Kidney (tissue), 14 donors: ENCODE results near the gene NR1H2. TPM values are rescaled to one million over a fixed set of nuclear protein-coding genes. Genes with fewer than 3 reads are reported as not detected.
A peak's percentile ranks its signal among the peaks of the same experiment; 100 is the strongest.

ENCODE experiments used
- DNase-seq, 5 donors: peaks; one replicate each; pipeline ENCODE4 v3.0.0-alpha.2; 2013 to 2020
- FAIRE-seq: peaks from 2 replicates; lab custom pipeline; 2012; peaks lifted over from hg19 to GRCh38; lab: Jason Lieb, UNC
- H3K27ac ChIP-seq, 2 donors: one replicate each; pipeline ENCODE4 v1.7.0; 2013; ENCODE audit warnings: low read depth in 2 of 2, low read length in 2 of 2, inconsistent platforms in 1 of 2
- H3K27me3 ChIP-seq: one replicate; pipeline ENCODE4 v1.7.1; 2013; ENCODE audit warnings: low read length, inconsistent platforms; ENCODE audit not compliant: control insufficient read depth, insufficient read depth
- H3K36me3 ChIP-seq, 3 donors: one replicate each; pipeline versions ENCODE4 v1.7.0 to v1.7.1; 2013; ENCODE audit warnings: low read length in 3 of 3, control low read depth in 1 of 3, inconsistent platforms in 1 of 3; ENCODE audit not compliant: insufficient read depth in 3 of 3, control insufficient read depth in 2 of 3
- H3K4me1 ChIP-seq, 3 donors: one replicate each; pipeline versions ENCODE4 v1.7.0 to v1.7.1; 2013; ENCODE audit warnings: low read length in 3 of 3, inconsistent platforms in 1 of 3, low read depth in 1 of 3; ENCODE audit not compliant: control insufficient read depth in 2 of 3, insufficient read depth in 2 of 3
- H3K4me3 ChIP-seq, 3 donors: one replicate each; pipeline versions ENCODE4 v1.7.0 to v1.8.1; 2013; ENCODE audit warnings: low read length in 3 of 3, control low read depth in 1 of 3, inconsistent platforms in 1 of 3
- H3K9ac ChIP-seq, 3 donors: one replicate each; pipeline versions ENCODE4 v1.7.0 to v1.7.1; 2013; ENCODE audit warnings: low read length in 3 of 3, control low read depth in 1 of 3, inconsistent platforms in 1 of 3
- H3K9me3 ChIP-seq, 3 donors: one replicate each; pipeline versions ENCODE4 v1.7.0 to v1.7.1; 2013; ENCODE audit warnings: low read length in 3 of 3, control low read depth in 1 of 3, inconsistent platforms in 1 of 3; ENCODE audit not compliant: control insufficient read depth in 2 of 3, insufficient read depth in 1 of 3
- intact Hi-C: fragments of 100-400 bp; cut with DNase I; formaldehyde crosslinking; loops from one replicate; pipeline ENCODE4 v1.11.1; 2022
- polyA plus RNA-seq: library from polyadenylated mRNA; stranded (reverse); fragments of 350-450 nt; fragmentation: Illumina TruSeq; extraction: RNeasy Lipid Tissue Mini Kit (QIAGEN cat#74804); gene quantifications from one replicate; pipeline ENCODE4 v1.2.3, GENCODE V29; 2014; ENCODE audit warnings: low read depth, low replicate concordance; ENCODE audit not compliant: insufficient read depth
- total RNA-seq: library from RNA; stranded (reverse); fragmentation: NEBNext Ultra II Directional; extraction: Animal tissue kit (Norgen Biotek cat#: 25700); gene quantifications from one replicate; pipeline ENCODE4 v1.2.1, GENCODE V29; 2021
- TF ChIP-seq, protein P1 (sequence below): IDR thresholded peaks from 3 replicates; pipeline ENCODE4 v1.5.1; 2012; ENCODE audit warnings: mild to moderate bottlenecking, moderate library complexity, borderline replicate concordance; ENCODE audit not compliant: insufficient read depth; ENCODE audit errors: extremely low read depth
- donor health status: control.
- donor health status: control.
- donor health status: control.
- donor health status: control.
- donor health status: control.
- donor health status: DM: yes; HTN: yes; CAD: no.
- donor health status: Normal renal cell carcinoma (clear cell type).

The NR1H2 gene
- total and polyA plus RNA-seq, 2 donors from 2014 or later: 59.7 to 80.4 TPM

DNA sequence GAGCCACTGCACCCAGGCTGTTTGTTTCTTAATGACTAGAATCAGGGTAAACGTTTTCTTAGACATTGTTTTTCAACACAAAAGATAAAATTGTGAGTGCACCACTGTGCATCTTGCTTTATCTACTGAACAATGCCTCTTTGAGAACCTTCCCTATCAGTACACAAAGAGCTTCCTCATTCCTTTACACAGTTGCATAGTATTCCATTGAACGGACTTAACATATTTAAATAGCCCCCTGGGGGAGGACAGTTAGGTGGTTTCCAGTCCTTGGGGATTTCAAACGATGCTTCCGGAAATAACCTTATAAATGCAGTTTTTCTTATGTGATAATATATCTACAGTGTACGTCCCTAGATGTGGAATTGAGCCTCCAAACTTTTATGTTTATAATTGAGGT, 16.5 kb downstream of the NR1H2 start:
- TF ChIP-seq, protein P1, sequence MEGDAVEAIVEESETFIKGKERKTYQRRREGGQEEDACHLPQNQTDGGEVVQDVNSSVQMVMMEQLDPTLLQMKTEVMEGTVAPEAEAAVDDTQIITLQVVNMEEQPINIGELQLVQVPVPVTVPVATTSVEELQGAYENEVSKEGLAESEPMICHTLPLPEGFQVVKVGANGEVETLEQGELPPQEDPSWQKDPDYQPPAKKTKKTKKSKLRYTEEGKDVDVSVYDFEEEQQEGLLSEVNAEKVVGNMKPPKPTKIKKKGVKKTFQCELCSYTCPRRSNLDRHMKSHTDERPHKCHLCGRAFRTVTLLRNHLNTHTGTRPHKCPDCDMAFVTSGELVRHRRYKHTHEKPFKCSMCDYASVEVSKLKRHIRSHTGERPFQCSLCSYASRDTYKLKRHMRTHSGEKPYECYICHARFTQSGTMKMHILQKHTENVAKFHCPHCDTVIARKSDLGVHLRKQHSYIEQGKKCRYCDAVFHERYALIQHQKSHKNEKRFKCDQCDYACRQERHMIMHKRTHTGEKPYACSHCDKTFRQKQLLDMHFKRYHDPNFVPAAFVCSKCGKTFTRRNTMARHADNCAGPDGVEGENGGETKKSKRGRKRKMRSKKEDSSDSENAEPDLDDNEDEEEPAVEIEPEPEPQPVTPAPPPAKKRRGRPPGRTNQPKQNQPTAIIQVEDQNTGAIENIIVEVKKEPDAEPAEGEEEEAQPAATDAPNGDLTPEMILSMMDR: no peak
- no peak for FAIRE-seq
- no peaks in the 10 kb centered on the region for H3K36me3 ChIP-seq
- no peak overlapping the region for H3K4me3 ChIP-seq
- no peaks in the 10 kb centered on the region for H3K27me3 ChIP-seq
- H3K27ac ChIP-seq: no peak overlapping the region
- no peaks in the 10 kb centered on the region for H3K9me3 ChIP-seq
- DNase-seq: no peak
- H3K9ac ChIP-seq: no peak overlapping the region
- no peaks in the 10 kb centered on the region for H3K4me1 ChIP-seq
- intact Hi-C loops: no loop called here

DNA sequence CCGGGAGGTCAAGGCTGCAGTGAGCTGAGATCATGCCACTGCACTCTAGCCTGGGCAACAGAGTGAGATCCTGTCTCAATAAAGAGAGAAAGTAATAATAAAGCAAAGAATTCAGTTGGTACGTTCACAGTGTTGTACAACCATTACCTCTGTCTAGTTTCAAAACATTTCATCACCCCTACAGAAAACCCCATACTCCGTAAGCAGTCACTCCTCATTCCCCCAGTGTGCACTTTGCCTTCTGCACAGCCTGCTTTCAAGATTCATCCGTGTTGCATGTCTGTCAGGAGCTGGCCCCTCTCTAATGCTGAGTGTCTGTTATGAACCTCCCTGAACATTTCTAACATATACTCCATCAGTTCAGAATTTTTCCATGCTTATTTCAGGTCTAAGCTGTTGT, 17.3 kb downstream of the NR1H2 start:
- no peaks in the 10 kb centered on the region for H3K4me1 ChIP-seq
- H3K9me3 ChIP-seq: no peaks in the 10 kb centered on the region
- no peak overlapping the region for H3K27ac ChIP-seq

DNA sequence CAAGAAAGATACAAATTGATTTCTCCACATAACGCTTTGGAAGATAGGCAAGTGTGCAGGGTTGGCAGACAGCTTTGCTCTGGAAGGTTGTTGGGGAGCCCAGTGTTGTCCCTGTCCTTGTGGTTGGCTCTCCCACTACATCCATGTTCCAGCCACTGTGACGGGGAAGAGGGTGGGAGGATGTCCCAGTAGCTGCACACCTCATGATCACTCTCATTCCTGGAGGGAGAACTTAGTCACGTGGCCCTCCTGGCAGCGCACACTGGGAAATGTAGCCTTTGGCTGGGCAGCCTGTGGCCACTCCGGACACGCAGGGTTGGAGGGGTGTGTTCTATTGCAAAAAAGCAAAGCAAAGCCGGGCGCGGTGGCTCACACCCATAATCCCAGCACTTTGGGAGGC, 17.8 kb downstream of the NR1H2 start:
- Histone ChIP-seq H3K27me3 (no peaks in the 10 kb centered on the region), H3K27ac (no peak overlapping the region), H3K36me3 (no peaks in the 10 kb centered on the region), H3K4me1 (no peaks in the 10 kb centered on the region), H3K9ac (no peak overlapping the region), H3K4me3 (no peak overlapping the region), H3K9me3 (no peaks in the 10 kb centered on the region)
- FAIRE-seq (no peak), DNase-seq (peak in 1 of 5 donors; percentile 39)
- intact Hi-C loops: no loop called here
- TF ChIP-seq, protein P1: no peak

More for the DNA sequence above, 17.3 kb downstream of the NR1H2 start:
- intact Hi-C loops: no loop called here
- FAIRE-seq (no peak), DNase-seq (no peak)
- Histone ChIP-seq H3K27me3 (no peaks in the 10 kb centered on the region), H3K4me3 (no peak overlapping the region), H3K9ac (no peak overlapping the region), H3K36me3 (no peaks in the 10 kb centered on the region)
- TF ChIP-seq, protein P1: no peak
